ENCODE data around the gene MED27.

Gene MED27

GRCh38 chr9:132008855-132009812 is 70.5 kb downstream of the MED27 start:
- no peak overlapping the region for H3K27ac ChIP-seq (ENCODE audit: extremely low read depth, low read depth, low read length)
- peaks cover 5% of the 10 kb centered on the region; the same call in 1 of the 2 replicates for H3K4me1 ChIP-seq (ENCODE audit: control insufficient read depth, insufficient read depth, low read length)
- no peak overlapping the region for H3K4me3 ChIP-seq (ENCODE audit: low read depth, low read length)
- TF ChIP-seq ZNF155 (tag by site-specific recombination; IDR thresholded peaks at IDR 0.05) = no peak
- no peak for TF ChIP-seq ZNF146 (tag by site-specific recombination; IDR thresholded peaks at IDR 0.05)
- no peak for TF ChIP-seq PRDM4 (tag by site-specific recombination; IDR thresholded peaks at IDR 0.05)
- TF ChIP-seq ZNF629 (tag by site-specific recombination; IDR thresholded peaks at IDR 0.05) = peak; percentile 34; the same call in 1 of the 2 replicates
- TF ChIP-seq ZNF350 (tag by site-specific recombination; IDR thresholded peaks at IDR 0.05) = peak; percentile 35; the same call in 1 of the 2 replicates
- POLR2A ChIA-PET = no interaction called here
- CTCF ChIA-PET = no interaction called here
- peaks cover 0 to 7% of the 10 kb centered on the region in 2 experiments; a peak in 1 of 3 replicates for H3K36me3 ChIP-seq (ENCODE audit: control insufficient read depth in 2 of 2, insufficient read depth in 1 of 2, low read length in 2 of 2)
- no peaks in the 10 kb centered on the region for H3K9me3 ChIP-seq (ENCODE audit: control insufficient read depth, insufficient read depth, low read depth, low read length)

- Histone ChIP-seq H3K4me3 (ENCODE audit: low read depth, low read length) (no peak overlapping the region), H3K36me3 (ENCODE audit: control insufficient read depth in 2 of 2, insufficient read depth in 1 of 2, low read length in 2 of 2) (peaks cover 0 to 7% of the 10 kb centered on the region in 2 experiments; a peak in 1 of 3 replicates), H3K9me3 (ENCODE audit: control insufficient read depth, insufficient read depth, low read depth, low read length) (no peaks in the 10 kb centered on the region), H3K4me1 (ENCODE audit: control insufficient read depth, insufficient read depth, low read length) (peaks cover 5% of the 10 kb centered on the region; the same call in 1 of the 2 replicates), H3K27ac (ENCODE audit: extremely low read depth, low read depth, low read length) (no peak overlapping the region)
- POLR2A ChIA-PET = no interaction called here
- TF ChIP-seq ZNF555 (tag by site-specific recombination; conservative IDR thresholded peaks at IDR 0.05) = no peak
- TF ChIP-seq ZNF19 (tag by site-specific recombination; IDR thresholded peaks at IDR 0.05; ENCODE audit: low read depth) = no peak
- TF ChIP-seq PRDM4 (tag by site-specific recombination; IDR thresholded peaks at IDR 0.05) = no peak
- no peak for TF ChIP-seq ZBTB17 (tag by site-specific recombination; IDR thresholded peaks at IDR 0.05)
- TF ChIP-seq ZNF121 (tag by site-specific recombination; IDR thresholded peaks at IDR 0.05) = no peak
- TF ChIP-seq ZNF664 (tag by site-specific recombination; IDR thresholded peaks at IDR 0.05) = no peak
- TF ChIP-seq ZFP3 (tag by site-specific recombination; IDR thresholded peaks at IDR 0.05; ENCODE audit: low read depth) = no peak
- TF ChIP-seq ZNF292 (tag by site-specific recombination; IDR thresholded peaks at IDR 0.05; ENCODE audit: borderline replicate concordance, low read depth) = no peak
- no peak for TF ChIP-seq ZNF610 (tag by site-specific recombination; IDR thresholded peaks at IDR 0.05; ENCODE audit: borderline replicate concordance)
- no peak for TF ChIP-seq ZNF791 (tag by site-specific recombination; IDR thresholded peaks at IDR 0.05)
- TF ChIP-seq MEIS1 (CRISPR knock-in tag; IDR thresholded peaks at IDR 0.05; ENCODE audit: borderline replicate concordance) = no peak
- TF ChIP-seq, protein P1, sequence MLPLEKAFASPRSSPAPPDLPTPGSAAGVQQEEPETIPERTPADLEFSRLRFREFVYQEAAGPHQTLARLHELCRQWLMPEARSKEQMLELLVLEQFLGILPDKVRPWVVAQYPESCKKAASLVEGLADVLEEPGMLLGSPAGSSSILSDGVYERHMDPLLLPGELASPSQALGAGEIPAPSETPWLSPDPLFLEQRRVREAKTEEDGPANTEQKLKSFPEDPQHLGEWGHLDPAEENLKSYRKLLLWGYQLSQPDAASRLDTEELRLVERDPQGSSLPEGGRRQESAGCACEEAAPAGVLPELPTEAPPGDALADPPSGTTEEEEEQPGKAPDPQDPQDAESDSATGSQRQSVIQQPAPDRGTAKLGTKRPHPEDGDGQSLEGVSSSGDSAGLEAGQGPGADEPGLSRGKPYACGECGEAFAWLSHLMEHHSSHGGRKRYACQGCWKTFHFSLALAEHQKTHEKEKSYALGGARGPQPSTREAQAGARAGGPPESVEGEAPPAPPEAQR (tag by site-specific recombination; IDR thresholded peaks at IDR 0.05) = no peak
- no peak for TF ChIP-seq ZNF596 (tag by site-specific recombination; IDR thresholded peaks at IDR 0.05)
- TF ChIP-seq PRDM10 (tag by site-specific recombination; IDR thresholded peaks at IDR 0.05) = no peak
- TF ChIP-seq ZNF140 (tag by site-specific recombination; IDR thresholded peaks at IDR 0.05) = no peak
- TF ChIP-seq GLI2 (tag by site-specific recombination; IDR thresholded peaks at IDR 0.05; ENCODE audit: borderline replicate concordance, low read depth) = no peak
- CTCF ChIA-PET = no interaction called here
Observed at GRCh38 chr9:132008184-132008803, 71.4 kb downstream of the MED27 start.

Data from HEK293 (cell line).